HEK293 (cell line): ENCODE data around the gene IFT80.

Source experiments
- CTCF ChIP-seq: fragments of 450-650 bp; formaldehyde crosslinking; IDR thresholded peaks from 2 replicates; pipeline ENCODE4 v1.5.1; 2016; ENCODE audit warnings: missing biosample characterization, missing genetic modification characterization
- HOXA7 ChIP-seq: sonication (generic); formaldehyde crosslinking; IDR thresholded peaks from 2 replicates; pipeline ENCODE4 v1.8.1; 2022; ENCODE audit warnings: missing genetic modification reagents, borderline replicate concordance
- SALL2 ChIP-seq: fragments of 450-650 bp; formaldehyde crosslinking; IDR thresholded peaks from 2 replicates; pipeline ENCODE4 v1.5.0; 2017; ENCODE audit warnings: missing biosample characterization, mild to moderate bottlenecking, missing genetic modification characterization, borderline replicate concordance
- SCRT1 ChIP-seq: fragments of 450-650 bp; formaldehyde crosslinking; IDR thresholded peaks from 2 replicates; pipeline ENCODE4 v1.5.1; 2016; ENCODE audit warnings: missing biosample characterization, missing genetic modification characterization, borderline replicate concordance
- ZBTB48 ChIP-seq: fragments of 450-650 bp; formaldehyde crosslinking; IDR thresholded peaks from 2 replicates; pipeline ENCODE4 v1.5.1; 2016; ENCODE audit warnings: missing biosample characterization, missing genetic modification characterization
- ZNF175 ChIP-seq: fragments of 450-650 bp; formaldehyde crosslinking; IDR thresholded peaks from 2 replicates; pipeline ENCODE4 v1.5.1; 2016; ENCODE audit warnings: missing biosample characterization, missing genetic modification characterization
- ZNF184 ChIP-seq: fragments of 450-650 bp; IDR thresholded peaks from 2 replicates; pipeline ENCODE4 v1.5.1; 2018; ENCODE audit warnings: missing biosample characterization, mild to moderate bottlenecking, missing genetic modification characterization
- ZNF416 ChIP-seq: fragments of 450-650 bp; formaldehyde crosslinking; IDR thresholded peaks from 2 replicates; pipeline ENCODE4 v1.5.1; 2016; ENCODE audit warnings: missing biosample characterization, missing genetic modification characterization
- ZNF777 ChIP-seq: fragments of 450-650 bp; formaldehyde crosslinking; IDR thresholded peaks from 2 replicates; pipeline ENCODE4 v1.5.1; 2017; ENCODE audit warnings: missing biosample characterization, missing genetic modification characterization, borderline replicate concordance
- ZNF843 ChIP-seq: fragments of 450-650 bp; formaldehyde crosslinking; IDR thresholded peaks from 2 replicates; pipeline ENCODE4 v1.5.1; 2016; ENCODE audit warnings: missing biosample characterization, missing genetic modification characterization
- ZSCAN18 ChIP-seq: fragments of 450-650 bp; formaldehyde crosslinking; IDR thresholded peaks from 2 replicates; pipeline ENCODE4 v1.5.1; 2016; ENCODE audit warnings: missing biosample characterization, missing genetic modification characterization
- TF ChIP-seq, protein P1 (sequence below): fragments of 450-650 bp; formaldehyde crosslinking; IDR thresholded peaks from 2 replicates; pipeline ENCODE4 v1.5.1; 2017; ENCODE audit warnings: missing biosample characterization, missing genetic modification characterization
- TF ChIP-seq, protein P2 (sequence below): fragments of 450-650 bp; formaldehyde crosslinking; IDR thresholded peaks from 2 replicates; pipeline ENCODE4 v1.5.1; 2016; ENCODE audit warnings: missing biosample characterization, missing genetic modification characterization
- TF ChIP-seq, protein P3 (sequence below): fragments of 450-650 bp; formaldehyde crosslinking; IDR thresholded peaks from 2 replicates; pipeline ENCODE4 v1.5.1; 2017; ENCODE audit warnings: missing biosample characterization, missing genetic modification characterization

GRCh38 chr3:160374925-160375324, 24.1 kb downstream of the IFT80 start:
- TF ChIP-seq CTCF (no peak), HOXA7 (CRISPR knock-in tag) (no peak), ZBTB48 (tag by site-specific recombination) (no peak), ZNF416 (no peak), ZNF777 (tag by site-specific recombination) (no peak), ZSCAN18 (tag by site-specific recombination) (no peak), ZNF175 (no peak), ZNF184 (tag by site-specific recombination) (no peak), SALL2 (no peak), ZNF843 (tag by site-specific recombination) (no peak), SCRT1 (no peak)
- TF ChIP-seq, protein P1, sequence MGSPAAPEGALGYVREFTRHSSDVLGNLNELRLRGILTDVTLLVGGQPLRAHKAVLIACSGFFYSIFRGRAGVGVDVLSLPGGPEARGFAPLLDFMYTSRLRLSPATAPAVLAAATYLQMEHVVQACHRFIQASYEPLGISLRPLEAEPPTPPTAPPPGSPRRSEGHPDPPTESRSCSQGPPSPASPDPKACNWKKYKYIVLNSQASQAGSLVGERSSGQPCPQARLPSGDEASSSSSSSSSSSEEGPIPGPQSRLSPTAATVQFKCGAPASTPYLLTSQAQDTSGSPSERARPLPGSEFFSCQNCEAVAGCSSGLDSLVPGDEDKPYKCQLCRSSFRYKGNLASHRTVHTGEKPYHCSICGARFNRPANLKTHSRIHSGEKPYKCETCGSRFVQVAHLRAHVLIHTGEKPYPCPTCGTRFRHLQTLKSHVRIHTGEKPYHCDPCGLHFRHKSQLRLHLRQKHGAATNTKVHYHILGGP (tag by site-specific recombination), result no peak
- TF ChIP-seq, protein P2, sequence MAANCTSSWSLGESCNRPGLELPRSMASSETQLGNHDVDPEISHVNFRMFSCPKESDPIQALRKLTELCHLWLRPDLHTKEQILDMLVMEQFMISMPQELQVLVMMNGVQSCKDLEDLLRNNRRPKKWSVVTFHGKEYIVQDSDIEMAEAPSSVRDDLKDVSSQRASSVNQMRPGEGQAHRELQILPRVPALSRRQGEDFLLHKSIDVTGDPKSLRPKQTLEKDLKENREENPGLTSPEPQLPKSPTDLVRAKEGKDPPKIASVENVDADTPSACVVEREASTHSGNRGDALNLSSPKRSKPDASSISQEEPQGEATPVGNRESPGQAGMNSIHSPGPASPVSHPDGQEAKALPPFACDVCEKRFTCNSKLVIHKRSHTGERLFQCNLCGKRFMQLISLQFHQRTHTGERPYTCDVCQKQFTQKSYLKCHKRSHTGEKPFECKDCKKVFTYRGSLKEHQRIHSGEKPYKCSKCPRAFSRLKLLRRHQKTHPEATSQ (tag by site-specific recombination), result no peak
- TF ChIP-seq, protein P3, sequence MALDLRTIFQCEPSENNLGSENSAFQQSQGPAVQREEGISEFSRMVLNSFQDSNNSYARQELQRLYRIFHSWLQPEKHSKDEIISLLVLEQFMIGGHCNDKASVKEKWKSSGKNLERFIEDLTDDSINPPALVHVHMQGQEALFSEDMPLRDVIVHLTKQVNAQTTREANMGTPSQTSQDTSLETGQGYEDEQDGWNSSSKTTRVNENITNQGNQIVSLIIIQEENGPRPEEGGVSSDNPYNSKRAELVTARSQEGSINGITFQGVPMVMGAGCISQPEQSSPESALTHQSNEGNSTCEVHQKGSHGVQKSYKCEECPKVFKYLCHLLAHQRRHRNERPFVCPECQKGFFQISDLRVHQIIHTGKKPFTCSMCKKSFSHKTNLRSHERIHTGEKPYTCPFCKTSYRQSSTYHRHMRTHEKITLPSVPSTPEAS (tag by site-specific recombination), result no peak
